HepG2 (cell line): ENCODE measurements around the gene GALNT18. TPM values are rescaled to one million over a fixed set of nuclear protein-coding genes. Genes with fewer than 3 reads are reported as not detected.

Experiments used
- ATAC-seq: fragments of 200-7000 bp; cut with Tn5 transposase; 3 replicates; pipeline ENCODE4 v1.9.1; 2020; ENCODE audit warnings: mild to moderate bottlenecking, moderate library complexity
- BruUV-seq: library from RNA; stranded (reverse); fragments of 400-500 nt; replicated peaks from 2 replicates; lab custom pipeline; 2021; lab: Mats Ljungman, UMichigan
- CTCF ChIA-PET: fragments of 300-600 bp; formaldehyde crosslinking; extraction: SDS; loops from one replicate; lab custom pipeline; 2021; ENCODE audit warnings: low total read pairs, inconsistent platforms, low intra/inter-chr PET ratio; lab: Yijun Ruan, JAX
- POLR2A ChIA-PET: fragments of 350-600 bp; sonication (Branson Sonifier 250); formaldehyde crosslinking; loops from one replicate; lab custom pipeline; 2020; ENCODE audit warnings: antibody characterized with exemption, inconsistent platforms; lab: Yijun Ruan, JAX
- DNase-seq: peaks from one replicate; pipeline ENCODE4 v3.0.0-alpha.2; 2015; ENCODE audit warnings: low spot score
- FAIRE-seq: peaks from 3 replicates; lab custom pipeline; 2011; peaks lifted over from hg19 to GRCh38; lab: Jason Lieb, UNC
- H2AFZ ChIP-seq: one replicate; pipeline ENCODE4 v1.6.1; 2011; ENCODE audit warnings: low read length, inconsistent platforms
- H3K27ac ChIP-seq: fragments of 300-600 bp; 3 replicates; pipeline ENCODE4 v1.8.0; 2011; ENCODE audit warnings: mixed run types, mild to moderate bottlenecking, mixed read lengths, low read length, inconsistent platforms; ENCODE audit not compliant: insufficient read depth; ENCODE audit errors: extremely low read length
- H3K27me3 ChIP-seq, 2 experiments: fragments of 200-600 bp in 1 of 2; 2 replicates in 1 of 2; 3 replicates in 1 of 2; pipeline versions ENCODE4 v1.6.0 to v1.8.0; 2011; ENCODE audit warnings: low read length in 2 of 2, mild to moderate bottlenecking in 2 of 2, moderate library complexity in 2 of 2, inconsistent platforms in 1 of 2; ENCODE audit not compliant: insufficient read depth in 2 of 2, control insufficient read depth in 1 of 2
- H3K36me3 ChIP-seq, 2 experiments: fragments of 200-600 bp in 1 of 2; replicated peaks in 1 of 2; 2 replicates in 1 of 2; 3 replicates in 1 of 2; pipeline versions ENCODE4 v1.5.1 to v1.8.0; 2011; ENCODE audit warnings: low read length in 2 of 2, inconsistent platforms in 1 of 2; ENCODE audit not compliant: insufficient read depth in 2 of 2, control insufficient read depth in 1 of 2
- H3K4me1 ChIP-seq: 2 replicates; pipeline ENCODE4 v1.5.1; 2012; ENCODE audit warnings: low read length, inconsistent platforms; ENCODE audit not compliant: insufficient read depth
- H3K4me2 ChIP-seq: 2 replicates; pipeline ENCODE4 v1.6.0; 2011; ENCODE audit warnings: low read depth, low read length, inconsistent platforms
- H3K4me3 ChIP-seq, 3 experiments: fragments of 200-600 bp in 1 of 3; sonication (generic), shearing (Covaris generic) in 1 of 3; replicated peaks in 1 of 3; 2 replicates each; pipeline ENCODE4 v1.5.1; 2011 to 2016; ENCODE audit warnings: low read length in 3 of 3, inconsistent platforms in 2 of 3, low read depth in 2 of 3, mild to moderate bottlenecking in 2 of 3, control low read depth in 1 of 3, mixed read lengths in 1 of 3; ENCODE audit not compliant: insufficient read depth in 1 of 3
- H3K79me2 ChIP-seq: one replicate; pipeline ENCODE4 v1.6.1; 2011; ENCODE audit warnings: low read length, inconsistent platforms; ENCODE audit not compliant: insufficient read depth
- H3K9ac ChIP-seq: 2 replicates; pipeline ENCODE4 v1.6.0; 2011; ENCODE audit warnings: mild to moderate bottlenecking, low read depth, low read length, inconsistent platforms; ENCODE audit not compliant: insufficient read depth
- H3K9me3 ChIP-seq: 2 replicates; pipeline ENCODE4 v1.5.1; 2012; ENCODE audit warnings: mild to moderate bottlenecking, low read length
- H4K20me1 ChIP-seq: 2 replicates; pipeline ENCODE4 v1.6.0; 2011; ENCODE audit warnings: inconsistent platforms, mild to moderate bottlenecking, low read length, moderate library complexity; ENCODE audit not compliant: insufficient read depth
- ELF1 ChIP-seq: sonication (generic); formaldehyde crosslinking; IDR thresholded peaks from 2 replicates; pipeline ENCODE4 v1.4.0; 2020; ENCODE audit warnings: missing genetic modification reagents
- GPN1 ChIP-seq: sonication (generic); formaldehyde crosslinking; IDR thresholded peaks from 2 replicates; pipeline ENCODE4 v1.5.1; 2020; ENCODE audit warnings: missing genetic modification reagents, borderline replicate concordance
- RFXAP ChIP-seq: sonication (generic); formaldehyde crosslinking; IDR thresholded peaks from 2 replicates; pipeline ENCODE4 v1.4.0; 2020; ENCODE audit warnings: missing genetic modification reagents, borderline replicate concordance
- TBP ChIP-seq: sonication (generic); formaldehyde crosslinking; IDR thresholded peaks from 2 replicates; pipeline ENCODE4 v1.5.0; 2020; ENCODE audit warnings: missing genetic modification reagents
- ZBTB1 ChIP-seq: sonication (generic); formaldehyde crosslinking; IDR thresholded peaks from 2 replicates; pipeline ENCODE4 v1.4.0; 2020; ENCODE audit warnings: missing genetic modification reagents, borderline replicate concordance
- ZZZ3 ChIP-seq: sonication (generic); formaldehyde crosslinking; IDR thresholded peaks from 2 replicates; pipeline ENCODE4 v1.4.0; 2020; ENCODE audit warnings: missing genetic modification reagents, mild to moderate bottlenecking, borderline replicate concordance
- WGBS: methylation state at CpG from one replicate; pipeline ENCODE4 v1.1.6; 2017; ENCODE audit warnings: low lambda C conversion rate; 5-methylcytosine and 5-hydroxymethylcytosine counted together
- in situ Hi-C: cut with HindIII; loops from 2 replicates; pipeline ENCODE4 v1.10.0; 2017; ENCODE audit warnings: low pct_unique_long_range_greater_than_20kb; ENCODE audit not compliant: extremely low pct_ligation_motif_present
- intact Hi-C: fragments of 100-400 bp; cut with micrococcal nuclease; formaldehyde crosslinking; loops from one replicate; pipeline ENCODE4 v1.10.0; 2022; ENCODE audit not compliant: unreplicated experiment
- polyA plus RNA-seq, 8 experiments: library from polyadenylated mRNA; depleted of rRNA in 3 of 8; stranded (reverse) in 7 of 8; unstranded in 1 of 8; fragments of >200 nt; fragmentation: Illumina TruSeq in 4 of 8; extraction: Trizol in 4 of 8; gene quantifications; 2 replicates each; pipeline versions ENCODE4 v1.2.1 to v1.2.3, GENCODE V29; 2011 to 2016; ENCODE audit warnings: low read depth in 4 of 8, missing spikeins in 1 of 8, mixed read lengths in 1 of 8; ENCODE audit not compliant: insufficient read depth in 1 of 8
- total RNA-seq, 5 experiments: library from RNA; depleted of rRNA; stranded (reverse); fragments of >200 nt; fragmentation: Illumina TruSeq; extraction: Trizol; gene quantifications; 2 replicates each; pipeline ENCODE4 v1.2.3, GENCODE V29; 2016; ENCODE audit warnings: low read depth in 1 of 5
- TF ChIP-seq, protein P1 (sequence below): sonication (generic); formaldehyde crosslinking; IDR thresholded peaks from 2 replicates; pipeline ENCODE4 v1.4.0; 2020; ENCODE audit warnings: missing genetic modification reagents, mild to moderate bottlenecking, borderline replicate concordance
- TF ChIP-seq, protein P2 (sequence below): sonication (generic); formaldehyde crosslinking; IDR thresholded peaks from 2 replicates; pipeline ENCODE4 v1.8.0; 2022; ENCODE audit warnings: mild to moderate bottlenecking, missing genetic modification reagents
- TF ChIP-seq, protein P3 (sequence below): IDR thresholded peaks from 2 replicates; pipeline ENCODE4 v1.6.1; 2016; ENCODE audit warnings: low read depth, control low read depth
- TF ChIP-seq, protein P4 (sequence below): sonication (generic); formaldehyde crosslinking; IDR thresholded peaks from 2 replicates; pipeline ENCODE4 v1.5.1; 2020; ENCODE audit warnings: mild to moderate bottlenecking, missing genetic modification reagents, borderline replicate concordance

Gene GALNT18
- total and polyA plus RNA-seq, 2 of the 13 experiments (the other 11 are each of a cell fraction or from before 2014, with no cell fraction given) = 0.11 TPM; not detected in 1

DNA sequence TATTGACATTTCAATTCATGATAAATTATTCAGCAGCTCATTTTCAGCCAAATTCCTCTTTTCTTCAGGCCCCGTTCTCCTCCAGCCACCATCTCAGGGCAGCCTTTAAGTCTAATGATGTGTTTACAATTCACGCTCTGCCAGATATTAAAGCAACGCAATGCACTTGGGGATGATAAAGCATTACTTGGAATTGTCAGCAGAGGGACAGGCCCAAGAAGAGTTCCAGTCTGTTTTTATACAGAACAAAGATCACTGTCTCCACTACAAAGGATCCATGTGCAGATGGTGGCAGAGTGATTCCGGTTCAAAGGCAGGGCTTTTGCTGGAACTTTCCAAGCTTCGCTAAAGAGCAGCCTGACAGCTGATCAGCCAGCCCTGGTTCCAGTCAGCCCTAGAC, 13.6 kb upstream of the GALNT18 start:
- WGBS = 52% methylated on average over 5 of the region's 5 CpGs
- H3K9me3 ChIP-seq = no peaks in the 10 kb centered on the region
- no peak overlapping the region for H3K4me2 ChIP-seq
- no peaks in the 10 kb centered on the region for H4K20me1 ChIP-seq
- ChIA-PET CTCF (no interaction called here), POLR2A (no interaction called here)
- FAIRE-seq (no peak), ATAC-seq (no peak), DNase-seq (no peak)
- intact Hi-C loops = no loop called here
- TF ChIP-seq, protein P1, sequence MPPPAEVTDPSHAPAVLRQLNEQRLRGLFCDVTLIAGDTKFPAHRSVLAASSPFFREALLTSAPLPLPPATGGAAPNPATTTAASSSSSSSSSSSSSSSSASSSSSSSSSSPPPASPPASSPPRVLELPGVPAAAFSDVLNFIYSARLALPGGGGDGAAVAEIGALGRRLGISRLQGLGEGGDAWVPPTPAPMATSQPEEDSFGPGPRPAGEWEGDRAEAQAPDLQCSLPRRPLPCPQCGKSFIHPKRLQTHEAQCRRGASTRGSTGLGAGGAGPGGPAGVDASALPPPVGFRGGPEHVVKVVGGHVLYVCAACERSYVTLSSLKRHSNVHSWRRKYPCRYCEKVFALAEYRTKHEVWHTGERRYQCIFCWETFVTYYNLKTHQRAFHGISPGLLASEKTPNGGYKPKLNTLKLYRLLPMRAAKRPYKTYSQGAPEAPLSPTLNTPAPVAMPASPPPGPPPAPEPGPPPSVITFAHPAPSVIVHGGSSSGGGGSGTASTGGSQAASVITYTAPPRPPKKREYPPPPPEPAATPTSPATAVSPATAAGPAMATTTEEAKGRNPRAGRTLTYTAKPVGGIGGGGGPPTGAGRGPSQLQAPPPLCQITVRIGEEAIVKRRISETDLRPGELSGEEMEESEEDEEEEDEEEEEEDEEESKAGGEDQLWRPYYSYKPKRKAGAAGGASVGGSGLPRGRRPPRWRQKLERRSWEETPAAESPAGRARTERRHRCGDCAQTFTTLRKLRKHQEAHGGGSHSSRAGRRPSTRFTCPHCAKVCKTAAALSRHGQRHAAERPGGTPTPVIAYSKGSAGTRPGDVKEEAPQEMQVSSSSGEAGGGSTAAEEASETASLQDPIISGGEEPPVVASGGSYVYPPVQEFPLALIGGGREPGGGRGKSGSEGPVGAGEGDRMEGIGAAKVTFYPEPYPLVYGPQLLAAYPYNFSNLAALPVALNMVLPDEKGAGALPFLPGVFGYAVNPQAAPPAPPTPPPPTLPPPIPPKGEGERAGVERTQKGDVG = no peak
- TF ChIP-seq ZZZ3 (CRISPR knock-in tag) (no peak), RFXAP (CRISPR knock-in tag) (no peak), ELF1 (no peak), TBP (no peak), GPN1 (no peak), ZBTB1 (no peak)
- TF ChIP-seq, protein P2, sequence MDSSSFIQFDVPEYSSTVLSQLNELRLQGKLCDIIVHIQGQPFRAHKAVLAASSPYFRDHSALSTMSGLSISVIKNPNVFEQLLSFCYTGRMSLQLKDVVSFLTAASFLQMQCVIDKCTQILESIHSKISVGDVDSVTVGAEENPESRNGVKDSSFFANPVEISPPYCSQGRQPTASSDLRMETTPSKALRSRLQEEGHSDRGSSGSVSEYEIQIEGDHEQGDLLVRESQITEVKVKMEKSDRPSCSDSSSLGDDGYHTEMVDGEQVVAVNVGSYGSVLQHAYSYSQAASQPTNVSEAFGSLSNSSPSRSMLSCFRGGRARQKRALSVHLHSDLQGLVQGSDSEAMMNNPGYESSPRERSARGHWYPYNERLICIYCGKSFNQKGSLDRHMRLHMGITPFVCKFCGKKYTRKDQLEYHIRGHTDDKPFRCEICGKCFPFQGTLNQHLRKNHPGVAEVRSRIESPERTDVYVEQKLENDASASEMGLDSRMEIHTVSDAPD (CRISPR knock-in tag) = no peak
- TF ChIP-seq, protein P3, sequence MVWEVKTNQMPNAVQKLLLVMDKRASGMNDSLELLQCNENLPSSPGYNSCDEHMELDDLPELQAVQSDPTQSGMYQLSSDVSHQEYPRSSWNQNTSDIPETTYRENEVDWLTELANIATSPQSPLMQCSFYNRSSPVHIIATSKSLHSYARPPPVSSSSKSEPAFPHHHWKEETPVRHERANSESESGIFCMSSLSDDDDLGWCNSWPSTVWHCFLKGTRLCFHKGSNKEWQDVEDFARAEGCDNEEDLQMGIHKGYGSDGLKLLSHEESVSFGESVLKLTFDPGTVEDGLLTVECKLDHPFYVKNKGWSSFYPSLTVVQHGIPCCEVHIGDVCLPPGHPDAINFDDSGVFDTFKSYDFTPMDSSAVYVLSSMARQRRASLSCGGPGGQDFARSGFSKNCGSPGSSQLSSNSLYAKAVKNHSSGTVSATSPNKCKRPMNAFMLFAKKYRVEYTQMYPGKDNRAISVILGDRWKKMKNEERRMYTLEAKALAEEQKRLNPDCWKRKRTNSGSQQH (CRISPR knock-in tag) = no peak
- TF ChIP-seq, protein P4, sequence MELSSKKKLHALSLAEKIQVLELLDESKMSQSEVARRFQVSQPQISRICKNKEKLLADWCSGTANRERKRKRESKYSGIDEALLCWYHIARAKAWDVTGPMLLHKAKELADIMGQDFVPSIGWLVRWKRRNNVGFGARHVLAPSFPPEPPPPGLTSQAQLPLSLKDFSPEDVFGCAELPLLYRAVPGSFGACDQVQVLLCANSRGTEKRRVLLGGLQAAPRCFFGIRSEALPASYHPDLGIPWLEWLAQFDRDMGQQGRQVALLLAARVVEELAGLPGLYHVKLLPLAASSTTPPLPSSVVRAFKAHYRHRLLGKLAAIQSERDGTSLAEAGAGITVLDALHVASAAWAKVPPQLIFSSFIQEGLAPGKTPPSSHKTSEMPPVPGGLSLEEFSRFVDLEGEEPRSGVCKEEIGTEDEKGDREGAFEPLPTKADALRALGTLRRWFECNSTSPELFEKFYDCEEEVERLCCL (CRISPR knock-in tag) = no peak
- in situ Hi-C loops = no loop called here
- no TSS peak for BruUV-seq
- no peak overlapping the region for H3K4me3 ChIP-seq
- no peak overlapping the region for H3K9ac ChIP-seq
- H3K4me1 ChIP-seq = no peaks in the 10 kb centered on the region
- H3K79me2 ChIP-seq = no peaks in the 10 kb centered on the region
- peaks cover 2 to 4% of the 10 kb centered on the region in 2 experiments; a peak in 3 of 5 replicates for H3K27me3 ChIP-seq
- H3K36me3 ChIP-seq = no peaks in the 10 kb centered on the region
- no peak overlapping the region for H3K27ac ChIP-seq
- no peak overlapping the region for H2AFZ ChIP-seq
